ENCODE results near the gene GNS. TPM values are rescaled to one million over a fixed set of nuclear protein-coding genes. Genes with fewer than 3 reads are reported as not detected.
"Not testable (repeated sequence)": the region's sequence is repeated elsewhere in the genome, so short reads cannot be mapped to it uniquely, and the experiment has no call there.

GNS gene
- total RNA-seq, 1 donor from 2014 or later = 199 TPM

GRCh38 chr12:64779354-64779974 lies 20.3 kb upstream of the GNS start:
- TF ChIP-seq CTCF (IDR thresholded peaks at IDR 0.05) = no peak
- Histone ChIP-seq H3K27ac (no peak overlapping the region), H3K27me3 (ENCODE audit: low read depth) (peaks cover 6% of the 10 kb centered on the region), H3K4me1 (peaks cover 17% of the 10 kb centered on the region), H3K4me3 (peak overlapping the region; percentile 69), H3K36me3 (no peaks in the 10 kb centered on the region), H3K9me3 (peaks cover 9% of the 10 kb centered on the region)
- intact Hi-C loops (cut with DNase I) = no loop called here
- no peak for DNase-seq
- no peak for ATAC-seq

- ATAC-seq = not testable (repeated sequence)
Measured at GRCh38 chr12:64775147-64775736, 16.0 kb upstream of the GNS start.

GRCh38 chr12:64773386-64773785 lies 14.2 kb upstream of the GNS start:
- H3K27ac ChIP-seq = no peak overlapping the region
- H3K4me1 ChIP-seq = no peaks in the 10 kb centered on the region
- ATAC-seq = no peak
- H3K27me3 ChIP-seq (ENCODE audit: low read depth) = no peaks in the 10 kb centered on the region
- no peak for DNase-seq
- TF ChIP-seq CTCF (IDR thresholded peaks at IDR 0.05) = no peak
- no peak overlapping the region for H3K4me3 ChIP-seq
- intact Hi-C loops (cut with DNase I) = no loop called here
- H3K36me3 ChIP-seq = no peaks in the 10 kb centered on the region
- peaks cover 9% of the 10 kb centered on the region for H3K9me3 ChIP-seq

More at GRCh38 chr12:64775147-64775736, 16.0 kb upstream of the GNS start:
- H3K4me3 ChIP-seq; DNase-seq; H3K36me3 ChIP-seq; H3K4me1 ChIP-seq; H3K27me3 ChIP-seq (ENCODE audit: low read depth); intact Hi-C loops (cut with DNase I); H3K27ac ChIP-seq; H3K9me3 ChIP-seq: not testable (repeated sequence)

GRCh38 chr12:64767495-64767894 lies 8.3 kb upstream of the GNS start:
- Histone ChIP-seq H3K9me3 (no peaks in the 10 kb centered on the region), H3K4me1 (no peaks in the 10 kb centered on the region), H3K36me3 (no peaks in the 10 kb centered on the region), H3K27me3 (ENCODE audit: low read depth) (no peaks in the 10 kb centered on the region), H3K27ac (no peak overlapping the region), H3K4me3 (no peak overlapping the region)
- TF ChIP-seq CTCF (IDR thresholded peaks at IDR 0.05) = no peak
- ATAC-seq (no peak), DNase-seq (no peak)
- intact Hi-C loops (cut with DNase I) = no loop called here

GRCh38 chr12:64760808-64761573 lies 1.8 kb upstream of the GNS start:
- Histone ChIP-seq H3K36me3 (no peaks in the 10 kb centered on the region), H3K27me3 (ENCODE audit: low read depth) (no peaks in the 10 kb centered on the region), H3K27ac (no peak overlapping the region), H3K4me1 (peaks cover 24% of the 10 kb centered on the region), H3K4me3 (no peak overlapping the region), H3K9me3 (no peaks in the 10 kb centered on the region)
- no peak for ATAC-seq
- TF ChIP-seq CTCF (IDR thresholded peaks at IDR 0.05) = no peak
- intact Hi-C loops (cut with DNase I) = no loop called here
- DNase-seq = no peak

- Histone ChIP-seq H3K4me1 (peaks cover 45% of the 10 kb centered on the region), H3K4me3 (peak overlapping the region; percentile 98), H3K27ac (peak overlapping the region; percentile 38), H3K36me3 (no peaks in the 10 kb centered on the region), H3K27me3 (ENCODE audit: low read depth) (no peaks in the 10 kb centered on the region), H3K9me3 (no peaks in the 10 kb centered on the region)
- TF ChIP-seq CTCF (IDR thresholded peaks at IDR 0.05) = no peak
- no peak for ATAC-seq
- no peak for DNase-seq
- intact Hi-C loops (cut with DNase I) = no loop called here
Measured at GRCh38 chr12:64757771-64758170, 1.4 kb downstream of the GNS start.

Data from lower lobe of right lung (tissue), 2 donors.